ENCODE data around the gene CATSPER2.
"Not testable (repeated sequence)": the region's sequence is repeated elsewhere in the genome, so short reads cannot be mapped to it uniquely, and the experiment has no call there.

GRCh38 chr15:43649430-43649926, 834 bp upstream of the CATSPER2 start:
- TF ChIP-seq, protein P1, sequence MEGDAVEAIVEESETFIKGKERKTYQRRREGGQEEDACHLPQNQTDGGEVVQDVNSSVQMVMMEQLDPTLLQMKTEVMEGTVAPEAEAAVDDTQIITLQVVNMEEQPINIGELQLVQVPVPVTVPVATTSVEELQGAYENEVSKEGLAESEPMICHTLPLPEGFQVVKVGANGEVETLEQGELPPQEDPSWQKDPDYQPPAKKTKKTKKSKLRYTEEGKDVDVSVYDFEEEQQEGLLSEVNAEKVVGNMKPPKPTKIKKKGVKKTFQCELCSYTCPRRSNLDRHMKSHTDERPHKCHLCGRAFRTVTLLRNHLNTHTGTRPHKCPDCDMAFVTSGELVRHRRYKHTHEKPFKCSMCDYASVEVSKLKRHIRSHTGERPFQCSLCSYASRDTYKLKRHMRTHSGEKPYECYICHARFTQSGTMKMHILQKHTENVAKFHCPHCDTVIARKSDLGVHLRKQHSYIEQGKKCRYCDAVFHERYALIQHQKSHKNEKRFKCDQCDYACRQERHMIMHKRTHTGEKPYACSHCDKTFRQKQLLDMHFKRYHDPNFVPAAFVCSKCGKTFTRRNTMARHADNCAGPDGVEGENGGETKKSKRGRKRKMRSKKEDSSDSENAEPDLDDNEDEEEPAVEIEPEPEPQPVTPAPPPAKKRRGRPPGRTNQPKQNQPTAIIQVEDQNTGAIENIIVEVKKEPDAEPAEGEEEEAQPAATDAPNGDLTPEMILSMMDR (conservative IDR thresholded peaks at IDR 0.05): not testable (repeated sequence)
- not testable (repeated sequence) for TF ChIP-seq EZH2 (IDR thresholded peaks at IDR 0.05; ENCODE audit: low read depth)
